ENCODE measurements around the gene LRRN4CL. TPM values are rescaled to one million over a fixed set of nuclear protein-coding genes. Genes with fewer than 3 reads are reported as not detected.

LRRN4CL gene
- total RNA-seq, 1 donor from 2014 or later, result 1.8 TPM

DNA sequence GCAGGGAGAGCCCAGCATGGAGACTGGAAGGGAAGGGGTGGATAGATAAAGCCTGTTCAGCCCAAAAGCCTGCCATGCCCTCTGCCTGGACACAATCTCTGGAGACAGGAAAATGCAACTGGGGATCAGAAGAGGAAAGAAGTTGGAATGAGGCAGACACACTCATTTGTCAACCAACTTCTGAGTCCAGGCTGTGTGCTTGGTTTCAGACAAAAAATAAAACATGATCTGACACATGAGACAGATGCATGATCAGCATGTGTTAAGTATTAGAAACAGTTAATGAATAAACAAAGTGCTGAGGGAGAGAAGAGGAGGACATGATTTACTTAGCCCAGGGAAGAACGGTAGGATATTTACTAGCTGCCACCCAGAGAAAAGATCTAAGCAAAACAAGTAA lies 839 bp downstream of the LRRN4CL start:
- peak overlapping the region; percentile 22 for H3K4me3 Mint-ChIP-seq (ENCODE audit: unreplicated experiment)
- H3K27me3 Mint-ChIP-seq (ENCODE audit: unreplicated experiment), result peaks cover 4% of the 10 kb centered on the region
- TF ChIP-seq, protein P1, sequence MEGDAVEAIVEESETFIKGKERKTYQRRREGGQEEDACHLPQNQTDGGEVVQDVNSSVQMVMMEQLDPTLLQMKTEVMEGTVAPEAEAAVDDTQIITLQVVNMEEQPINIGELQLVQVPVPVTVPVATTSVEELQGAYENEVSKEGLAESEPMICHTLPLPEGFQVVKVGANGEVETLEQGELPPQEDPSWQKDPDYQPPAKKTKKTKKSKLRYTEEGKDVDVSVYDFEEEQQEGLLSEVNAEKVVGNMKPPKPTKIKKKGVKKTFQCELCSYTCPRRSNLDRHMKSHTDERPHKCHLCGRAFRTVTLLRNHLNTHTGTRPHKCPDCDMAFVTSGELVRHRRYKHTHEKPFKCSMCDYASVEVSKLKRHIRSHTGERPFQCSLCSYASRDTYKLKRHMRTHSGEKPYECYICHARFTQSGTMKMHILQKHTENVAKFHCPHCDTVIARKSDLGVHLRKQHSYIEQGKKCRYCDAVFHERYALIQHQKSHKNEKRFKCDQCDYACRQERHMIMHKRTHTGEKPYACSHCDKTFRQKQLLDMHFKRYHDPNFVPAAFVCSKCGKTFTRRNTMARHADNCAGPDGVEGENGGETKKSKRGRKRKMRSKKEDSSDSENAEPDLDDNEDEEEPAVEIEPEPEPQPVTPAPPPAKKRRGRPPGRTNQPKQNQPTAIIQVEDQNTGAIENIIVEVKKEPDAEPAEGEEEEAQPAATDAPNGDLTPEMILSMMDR (IDR thresholded peaks at IDR 0.05; ENCODE audit: partially characterized antibody, unreplicated experiment), result no peak
- H3K27ac Mint-ChIP-seq (ENCODE audit: unreplicated experiment), result no peak overlapping the region
- H3K4me1 Mint-ChIP-seq (ENCODE audit: low read depth, unreplicated experiment), result peaks cover 15% of the 10 kb centered on the region
- H3K36me3 Mint-ChIP-seq (ENCODE audit: unreplicated experiment), result peaks cover 4% of the 10 kb centered on the region
- peaks cover 12% of the 10 kb centered on the region for H3K9me3 Mint-ChIP-seq (ENCODE audit: unreplicated experiment)
- no peak for DNase-seq

DNA sequence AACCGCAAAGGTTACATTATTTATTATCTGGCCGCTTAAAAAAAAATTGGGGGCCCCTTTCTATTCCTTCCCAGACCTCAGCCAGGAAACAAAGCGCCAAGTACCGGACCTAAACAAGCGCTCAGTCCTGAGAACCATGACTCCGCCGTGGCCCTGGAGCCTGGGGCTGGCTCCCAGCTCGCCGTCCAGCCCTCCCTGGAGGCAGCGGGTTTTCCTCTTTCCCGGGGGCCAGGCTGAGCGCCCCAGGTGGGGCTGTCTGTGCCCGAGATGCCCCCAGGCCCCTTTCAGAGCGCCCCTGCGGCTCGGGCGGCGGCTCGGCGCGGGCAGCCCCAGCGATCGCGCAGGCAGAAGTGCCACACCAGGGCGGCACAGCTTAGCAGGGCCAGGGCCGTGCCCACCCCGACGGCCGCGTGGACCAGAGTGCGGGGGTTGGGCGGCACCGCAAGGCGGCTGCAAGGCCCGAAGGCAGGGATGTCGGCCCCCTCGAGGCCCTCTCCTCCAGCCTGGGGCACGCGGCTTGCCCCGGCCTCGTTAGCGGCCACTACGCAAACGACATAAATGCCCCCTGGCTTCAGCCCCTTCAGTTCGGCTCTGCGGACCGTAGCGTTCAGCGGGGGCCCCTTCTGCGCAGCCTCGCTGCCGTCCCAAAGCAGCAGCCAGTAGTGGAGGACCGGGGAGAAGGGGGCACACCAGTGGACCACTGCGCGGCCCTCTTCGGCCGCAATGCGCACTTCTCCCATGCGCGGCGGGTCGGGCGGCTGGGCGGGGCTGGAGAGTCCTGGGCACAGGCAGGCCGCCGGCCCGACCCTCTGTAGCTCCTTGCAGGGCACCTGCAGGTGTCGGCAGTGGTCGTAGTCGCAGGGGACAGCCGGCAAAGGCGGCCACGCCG lies 1.6 kb downstream of the LRRN4CL start:
- no peak overlapping the region for H3K4me3 Mint-ChIP-seq (ENCODE audit: unreplicated experiment)

DNA sequence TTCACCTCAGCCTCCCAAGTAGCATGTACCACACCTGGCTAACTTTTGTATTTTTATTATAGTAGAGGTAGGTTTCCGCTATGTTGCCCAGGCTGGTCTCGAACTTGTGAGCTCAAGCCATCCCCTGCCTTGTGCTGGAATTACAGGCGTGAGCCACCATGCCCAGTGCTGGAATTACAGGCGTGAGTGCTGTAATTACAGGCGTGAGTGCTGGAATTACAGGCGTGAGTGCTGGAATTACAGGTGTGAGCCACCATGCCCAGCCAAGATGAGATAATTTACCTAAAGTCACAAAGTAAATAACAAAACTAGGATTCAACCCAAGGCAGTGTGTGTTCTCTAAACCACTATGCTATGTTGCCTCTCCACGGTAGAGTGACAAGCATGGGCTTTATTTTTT lies 6.8 kb downstream of the LRRN4CL start:
- peaks cover 6% of the 10 kb centered on the region for H3K36me3 Mint-ChIP-seq (ENCODE audit: unreplicated experiment)
- no peak overlapping the region for H3K27ac Mint-ChIP-seq (ENCODE audit: unreplicated experiment)
- no peaks in the 10 kb centered on the region for H3K27me3 Mint-ChIP-seq (ENCODE audit: unreplicated experiment)

More for the DNA sequence above, 1.6 kb downstream of the LRRN4CL start:
- Mint-ChIP-seq H3K27me3 (ENCODE audit: unreplicated experiment) (peaks cover 4% of the 10 kb centered on the region), H3K36me3 (ENCODE audit: unreplicated experiment) (peaks cover 4% of the 10 kb centered on the region), H3K4me1 (ENCODE audit: low read depth, unreplicated experiment) (peaks cover 12% of the 10 kb centered on the region), H3K9me3 (ENCODE audit: unreplicated experiment) (peaks cover 10% of the 10 kb centered on the region), H3K27ac (ENCODE audit: unreplicated experiment) (no peak overlapping the region)
- TF ChIP-seq, protein P1 (IDR thresholded peaks at IDR 0.05; ENCODE audit: partially characterized antibody, unreplicated experiment), result no peak
- DNase-seq, result peak; percentile 57

DNA sequence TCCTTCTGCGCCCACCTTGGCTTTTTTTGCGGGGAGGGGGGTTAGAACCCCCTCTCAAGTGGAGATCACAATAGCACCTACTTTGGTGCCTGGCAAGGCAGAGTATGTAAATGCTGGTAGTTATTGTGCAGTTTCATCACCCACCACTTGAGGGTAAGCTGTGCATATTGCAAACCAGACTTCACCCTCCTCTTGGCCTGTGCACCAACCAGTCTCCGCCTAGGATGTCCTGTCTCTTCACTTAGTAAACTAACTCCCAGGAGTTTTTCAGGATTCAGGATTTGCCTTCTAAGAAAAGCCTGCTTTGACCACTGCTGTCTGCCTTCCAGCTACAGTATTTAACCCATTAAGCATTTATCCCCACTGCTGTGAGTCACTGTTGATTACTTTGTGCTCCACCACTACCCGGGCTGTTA lies 8.5 kb downstream of the LRRN4CL start:
- peak overlapping the region; percentile 76 for H3K4me3 Mint-ChIP-seq (ENCODE audit: unreplicated experiment)
- H3K4me1 Mint-ChIP-seq (ENCODE audit: low read depth, unreplicated experiment), result peaks cover 20% of the 10 kb centered on the region
- H3K27me3 Mint-ChIP-seq (ENCODE audit: unreplicated experiment), result peaks cover 2% of the 10 kb centered on the region

More for the DNA sequence above, 6.8 kb downstream of the LRRN4CL start:
- peaks cover 8% of the 10 kb centered on the region for H3K9me3 Mint-ChIP-seq (ENCODE audit: unreplicated experiment)
- TF ChIP-seq, protein P1 (IDR thresholded peaks at IDR 0.05; ENCODE audit: partially characterized antibody, unreplicated experiment), result no peak
- H3K4me1 Mint-ChIP-seq (ENCODE audit: low read depth, unreplicated experiment), result peaks cover 17% of the 10 kb centered on the region
- DNase-seq, result no peak
- no peak overlapping the region for H3K4me3 Mint-ChIP-seq (ENCODE audit: unreplicated experiment)

More for the DNA sequence above, 8.5 kb downstream of the LRRN4CL start:
- DNase-seq, result no peak
- H3K9me3 Mint-ChIP-seq (ENCODE audit: unreplicated experiment), result peaks cover 5% of the 10 kb centered on the region
- H3K36me3 Mint-ChIP-seq (ENCODE audit: unreplicated experiment), result peaks cover 6% of the 10 kb centered on the region
- peak overlapping the region; percentile 59 for H3K27ac Mint-ChIP-seq (ENCODE audit: unreplicated experiment)
- TF ChIP-seq, protein P1 (IDR thresholded peaks at IDR 0.05; ENCODE audit: partially characterized antibody, unreplicated experiment), result peak; percentile 65
